Measurements from ENCODE around the gene CD38.

The CD38 gene

DNA sequence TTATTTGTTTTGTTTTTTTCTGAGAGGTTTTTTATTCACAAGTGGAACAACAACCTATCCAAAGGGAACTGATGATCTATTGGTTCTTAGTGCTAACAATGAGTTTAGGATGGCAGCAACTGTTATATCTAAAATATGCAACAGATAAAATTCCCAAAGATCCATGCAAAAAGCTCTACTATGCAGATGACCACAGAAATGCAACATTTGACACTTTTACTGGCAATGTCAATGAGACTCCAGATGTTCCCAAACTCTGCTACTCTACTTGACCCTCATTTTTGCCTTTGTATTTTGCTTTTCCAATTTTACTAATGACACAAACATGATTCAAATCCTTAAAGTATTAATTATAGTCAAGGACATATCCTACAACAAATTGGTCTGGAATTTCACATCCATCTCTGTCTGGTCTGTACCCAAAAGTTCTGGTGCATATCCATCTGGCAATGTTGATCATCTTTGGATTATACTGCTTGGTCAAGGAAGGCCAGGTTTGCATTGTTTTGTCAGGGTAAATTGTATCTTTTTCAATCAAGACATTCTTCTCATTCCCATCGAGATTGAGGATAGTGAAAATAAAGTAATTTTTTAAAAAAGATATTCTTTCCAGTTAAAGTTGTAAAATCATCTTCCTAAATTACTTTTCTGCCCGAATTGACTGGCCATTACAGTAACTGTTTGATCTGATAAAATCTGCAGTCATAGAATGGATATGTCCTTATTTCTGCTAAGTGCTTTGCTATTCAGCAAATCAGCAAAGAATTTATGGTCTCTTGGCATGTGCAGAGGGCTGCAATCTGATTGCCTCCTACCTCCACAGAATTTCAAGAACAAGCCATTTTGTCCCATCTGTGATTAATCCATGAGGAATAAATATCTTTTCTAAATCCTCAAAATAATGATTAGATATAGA, 86.8 kb downstream of the CD38 start:
- in situ Hi-C loops (cut with HindIII; ENCODE audit: low pct_unique_long_range_greater_than_20kb, low sequenced_read_pairs), result no loop called here
- DNase-seq (ENCODE audit: low read depth in 1 of 2, low spot score in 1 of 2), result no peak
- no peak for TF ChIP-seq JUND (IDR thresholded peaks at IDR 0.05; ENCODE audit: low read depth)

- no peak for DNase-seq (ENCODE audit: low read depth in 1 of 2, low spot score in 1 of 2)
- in situ Hi-C loops (cut with HindIII; ENCODE audit: low pct_unique_long_range_greater_than_20kb, low sequenced_read_pairs), result no loop called here
- TF ChIP-seq JUND (IDR thresholded peaks at IDR 0.05; ENCODE audit: low read depth), result no peak
Measured at GRCh38 chr4:15868111-15868510, 90.0 kb downstream of the CD38 start.

GRCh38 chr4:15868826-15869413, 90.8 kb downstream of the CD38 start:
- no peak for DNase-seq (ENCODE audit: low read depth in 1 of 2, low spot score in 1 of 2)
- no peak for TF ChIP-seq JUND (IDR thresholded peaks at IDR 0.05; ENCODE audit: low read depth)
- in situ Hi-C loops (cut with HindIII; ENCODE audit: low pct_unique_long_range_greater_than_20kb, low sequenced_read_pairs), result no loop called here

DNA sequence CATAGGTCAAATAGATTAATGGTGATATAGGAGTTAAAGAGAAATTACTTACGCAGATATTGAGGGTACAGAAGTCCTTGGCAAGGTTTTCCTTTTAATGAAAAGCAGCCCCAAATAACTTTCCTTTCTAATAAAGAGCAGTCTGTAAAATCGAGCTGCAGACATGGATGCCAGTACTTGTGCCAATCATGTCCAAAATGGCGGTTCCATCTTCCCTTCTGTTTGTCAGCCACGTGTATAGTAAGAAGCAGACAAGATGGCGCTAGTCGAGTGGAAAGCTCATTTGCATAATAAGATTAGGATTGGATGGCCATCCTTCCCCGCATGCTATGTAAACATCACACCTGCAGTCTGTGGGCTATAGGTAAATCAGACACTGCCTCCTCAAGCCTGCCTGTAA, 92.0 kb downstream of the CD38 start:
- in situ Hi-C loops (cut with HindIII; ENCODE audit: low pct_unique_long_range_greater_than_20kb, low sequenced_read_pairs), result no loop called here
- no peak for DNase-seq (ENCODE audit: low read depth in 1 of 2, low spot score in 1 of 2)

DNA sequence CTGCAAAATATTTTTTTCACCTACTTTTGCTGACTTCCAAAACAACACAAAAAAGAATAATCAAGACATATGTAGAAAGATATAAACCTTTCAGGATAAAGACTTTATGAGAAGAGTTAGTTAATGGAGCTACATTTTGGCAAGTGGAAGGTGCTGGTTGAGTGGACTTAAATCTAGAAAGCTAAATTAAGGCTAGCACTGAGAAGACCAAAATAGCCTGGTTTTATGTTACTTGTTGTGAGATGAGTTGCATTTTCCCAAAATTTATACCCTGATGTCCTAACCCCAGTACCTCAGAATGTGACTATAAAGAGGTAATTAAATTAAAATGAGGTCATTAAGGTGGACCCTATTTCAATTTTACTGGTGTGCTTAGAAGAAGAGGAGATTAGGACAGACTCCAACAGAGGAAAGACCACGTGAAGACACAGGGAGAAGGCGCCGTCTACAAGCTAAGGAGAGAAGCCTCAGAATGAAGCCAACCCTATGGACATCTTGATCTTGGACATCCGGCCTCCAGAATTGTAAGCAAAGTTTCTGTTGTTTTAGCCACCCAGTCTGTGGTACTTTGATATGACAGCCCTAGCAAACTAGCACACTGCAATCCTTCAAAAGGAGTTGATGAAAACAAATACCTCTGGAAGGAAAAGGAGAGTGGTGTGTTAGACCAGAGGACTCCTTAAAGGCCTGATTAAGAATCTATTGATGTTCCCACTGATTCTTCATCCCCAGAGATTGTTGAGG, 93.0 kb downstream of the CD38 start:
- DNase-seq (ENCODE audit: low read depth in 1 of 2, low spot score in 1 of 2), result no peak
- in situ Hi-C loops (cut with HindIII; ENCODE audit: low pct_unique_long_range_greater_than_20kb, low sequenced_read_pairs), result no loop called here

More for the DNA sequence above, 92.0 kb downstream of the CD38 start:
- TF ChIP-seq JUND (IDR thresholded peaks at IDR 0.05; ENCODE audit: low read depth), result no peak

DNA sequence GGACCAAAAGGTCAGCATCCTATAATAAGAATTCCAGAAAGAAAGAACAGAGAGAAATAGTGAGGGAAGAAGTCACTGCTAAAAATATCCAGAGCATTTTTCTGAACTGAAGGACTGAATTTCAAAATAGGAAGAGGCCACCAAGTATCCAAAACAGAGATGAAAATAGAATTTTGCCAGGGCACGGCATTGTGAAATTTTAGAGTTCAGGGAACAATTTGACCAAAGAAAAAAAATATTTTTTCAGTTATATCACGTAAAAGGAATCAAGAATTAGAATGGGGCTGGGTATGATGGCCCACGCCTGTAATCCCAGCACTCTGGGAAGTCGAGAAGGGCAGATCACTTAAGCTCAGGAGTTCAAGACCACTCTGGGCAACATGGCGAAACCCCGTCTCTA, 95.0 kb downstream of the CD38 start:
- DNase-seq (ENCODE audit: low read depth in 1 of 2, low spot score in 1 of 2), result no peak
- in situ Hi-C loops (cut with HindIII; ENCODE audit: low pct_unique_long_range_greater_than_20kb, low sequenced_read_pairs), result no loop called here
- TF ChIP-seq JUND (IDR thresholded peaks at IDR 0.05; ENCODE audit: low read depth), result no peak

More for the DNA sequence above, 93.0 kb downstream of the CD38 start:
- TF ChIP-seq JUND (IDR thresholded peaks at IDR 0.05; ENCODE audit: low read depth), result no peak

GRCh38 chr4:15874671-15875070, 96.5 kb downstream of the CD38 start:
- in situ Hi-C loops (cut with HindIII; ENCODE audit: low pct_unique_long_range_greater_than_20kb, low sequenced_read_pairs), result no loop called here
- TF ChIP-seq JUND (IDR thresholded peaks at IDR 0.05; ENCODE audit: low read depth), result no peak
- no peak for DNase-seq (ENCODE audit: low read depth in 1 of 2, low spot score in 1 of 2)

DNA sequence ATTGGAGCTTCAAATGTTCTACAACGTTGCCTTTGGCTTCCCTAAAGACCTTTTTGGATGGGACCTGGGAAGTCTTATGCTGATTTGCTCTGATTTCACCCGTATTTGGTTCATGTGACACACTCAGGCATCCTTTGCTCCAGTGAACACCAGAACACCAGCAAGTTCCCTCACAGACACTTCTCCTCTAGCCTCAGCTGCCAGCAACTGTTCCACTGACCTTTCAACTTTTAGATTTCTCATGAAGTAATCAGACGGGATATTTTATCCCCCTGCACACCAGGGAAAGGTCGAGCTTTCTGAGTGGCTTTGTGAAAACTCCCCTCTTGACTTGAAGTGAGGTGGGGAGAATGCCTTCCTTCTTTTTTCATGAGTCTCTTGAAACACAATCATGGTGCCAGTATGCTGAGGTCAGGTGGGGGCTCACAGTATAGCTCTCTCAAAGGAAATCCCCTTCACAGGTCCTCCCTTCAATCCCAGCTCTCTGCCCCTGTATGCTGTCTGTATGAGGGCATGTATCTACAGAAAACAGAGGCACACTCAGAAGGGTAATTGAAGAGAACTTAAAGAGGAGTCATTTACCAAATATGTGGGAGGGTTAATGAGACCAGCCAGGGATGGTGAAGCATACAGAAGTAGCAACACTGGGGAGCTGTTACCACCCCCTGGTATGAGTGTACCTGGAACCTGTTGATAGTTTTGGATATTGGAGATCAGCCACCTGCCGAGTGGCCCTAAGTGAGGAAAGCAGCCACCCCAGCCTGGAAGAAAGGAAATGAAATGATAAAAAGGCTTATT, 97.7 kb downstream of the CD38 start:
- in situ Hi-C loops (cut with HindIII; ENCODE audit: low pct_unique_long_range_greater_than_20kb, low sequenced_read_pairs), result no loop called here
- no peak for TF ChIP-seq JUND (IDR thresholded peaks at IDR 0.05; ENCODE audit: low read depth)
- no peak for DNase-seq (ENCODE audit: low read depth in 1 of 2, low spot score in 1 of 2)

GRCh38 chr4:15878011-15878410, 99.9 kb downstream of the CD38 start:
- no peak for TF ChIP-seq JUND (IDR thresholded peaks at IDR 0.05; ENCODE audit: low read depth)
- in situ Hi-C loops (cut with HindIII; ENCODE audit: low pct_unique_long_range_greater_than_20kb, low sequenced_read_pairs), result no loop called here
- DNase-seq (ENCODE audit: low read depth in 1 of 2, low spot score in 1 of 2), result no peak

DNA sequence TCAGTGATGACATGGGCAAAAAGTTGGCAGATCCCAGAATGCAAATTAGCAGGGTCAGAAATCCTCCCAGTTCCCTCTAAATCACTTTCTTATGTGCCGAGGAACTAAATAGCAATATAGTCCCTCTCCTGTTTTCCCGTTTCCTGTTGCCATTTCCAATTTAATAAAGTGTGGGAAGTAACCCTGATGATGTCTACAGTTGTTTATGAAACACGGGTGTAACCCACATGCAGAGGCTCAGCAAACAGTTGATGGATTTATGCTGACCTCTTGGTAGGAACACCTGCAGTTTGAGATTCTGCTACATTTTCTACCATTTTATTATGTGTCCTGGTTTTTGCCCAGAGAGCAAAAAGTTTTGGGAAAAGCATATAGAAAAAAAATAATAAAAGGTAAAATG, 103.7 kb downstream of the CD38 start:
- no peak for DNase-seq (ENCODE audit: low read depth in 1 of 2, low spot score in 1 of 2)
- no peak for TF ChIP-seq JUND (IDR thresholded peaks at IDR 0.05; ENCODE audit: low read depth)
- in situ Hi-C loops (cut with HindIII; ENCODE audit: low pct_unique_long_range_greater_than_20kb, low sequenced_read_pairs), result no loop called here

GRCh38 chr4:15882675-15883086, 104.6 kb downstream of the CD38 start:
- in situ Hi-C loops (cut with HindIII; ENCODE audit: low pct_unique_long_range_greater_than_20kb, low sequenced_read_pairs), result no loop called here
- TF ChIP-seq JUND (IDR thresholded peaks at IDR 0.05; ENCODE audit: low read depth), result no peak
- peak; percentile 30 to 83 for DNase-seq (ENCODE audit: low read depth in 1 of 2, low spot score in 1 of 2)

DNA sequence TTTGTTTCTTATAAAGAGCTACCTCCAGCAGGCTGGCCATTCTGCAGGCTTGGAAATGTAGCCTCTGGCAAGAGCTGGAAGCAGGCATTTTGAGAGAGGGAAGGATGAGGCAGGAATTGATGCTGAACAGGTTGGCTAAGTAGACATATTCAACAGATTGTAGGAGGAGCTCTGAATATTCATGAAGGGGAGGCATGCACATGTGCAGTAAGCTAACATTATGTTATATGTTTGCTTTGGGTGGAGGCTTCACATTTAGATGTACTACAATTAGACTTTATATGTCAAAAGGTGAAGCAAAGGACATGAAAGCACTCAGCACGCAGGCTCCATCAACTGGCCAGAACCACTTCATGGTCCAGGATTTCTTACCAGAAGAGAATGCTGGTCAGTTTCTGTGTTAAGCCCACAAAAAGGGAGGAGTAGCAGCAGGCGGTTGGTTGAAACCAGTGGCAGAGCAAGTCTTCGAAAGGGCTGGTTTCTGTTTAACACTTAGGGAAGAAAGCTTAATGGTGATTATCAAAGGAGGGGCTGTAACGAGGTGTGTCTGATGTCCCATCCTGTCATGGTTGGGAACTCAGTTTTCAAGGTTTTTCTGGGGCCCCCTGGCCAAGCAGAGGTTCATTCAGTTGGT, 105.6 kb downstream of the CD38 start:
- DNase-seq (ENCODE audit: low read depth in 1 of 2, low spot score in 1 of 2), result no peak
- no peak for TF ChIP-seq JUND (IDR thresholded peaks at IDR 0.05; ENCODE audit: low read depth)
- in situ Hi-C loops (cut with HindIII; ENCODE audit: low pct_unique_long_range_greater_than_20kb, low sequenced_read_pairs), result no loop called here
